Measurements from ENCODE around the gene TCF12. TPM values are rescaled to one million over a fixed set of nuclear protein-coding genes. Genes with fewer than 3 reads are reported as not detected.

Gene TCF12
- polyA plus RNA-seq, 1 donor (not counting 4 experiments of a cell fraction or from before 2014, with no cell fraction given), result 48.3 TPM

DNA sequence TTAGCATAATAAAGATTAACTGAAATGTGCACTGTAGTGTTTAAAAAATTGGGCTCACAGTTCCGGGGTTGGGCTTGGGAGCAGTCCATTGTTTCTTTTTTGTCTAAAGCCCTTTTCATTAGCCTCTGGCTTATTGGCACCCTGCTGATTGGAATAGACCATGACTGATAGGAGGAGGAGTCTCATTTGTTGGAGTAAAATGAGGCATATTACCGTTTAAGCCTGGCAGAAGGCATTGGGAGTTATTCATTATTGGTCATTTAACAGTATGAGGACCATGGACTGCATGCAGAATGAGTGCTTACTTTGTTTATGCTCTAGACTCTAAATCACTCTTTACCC is 318.8 kb downstream of the TCF12 start:
- Histone ChIP-seq H3K36me3 (ENCODE audit: control insufficient read depth in 2 of 2, extremely low read depth in 1 of 2, insufficient read depth in 2 of 2, low read length in 2 of 2) (peaks cover 5 to 6% of the 10 kb centered on the region in 2 experiments), H3K27me3 (ENCODE audit: control insufficient read depth, extremely low read depth, insufficient read depth, low read length) (no peaks in the 10 kb centered on the region), H3K9me1 (ENCODE audit: control insufficient read depth, extremely low read depth, insufficient read depth, low read length) (no peaks in the 10 kb centered on the region), H3K4me2 (ENCODE audit: control insufficient read depth, extremely low read depth, insufficient read depth, low read depth, low read length) (no peak overlapping the region), H4K20me1 (ENCODE audit: control insufficient read depth, extremely low read depth, insufficient read depth, low read length) (no peaks in the 10 kb centered on the region), H3K4me1 (ENCODE audit: control insufficient read depth, extremely low read depth, insufficient read depth, low read length) (no peaks in the 10 kb centered on the region), H3K9ac (ENCODE audit: control insufficient read depth, extremely low read depth, insufficient read depth, low read length) (no peak overlapping the region), H3K9me3 (ENCODE audit: control insufficient read depth, low read depth, low read length) (no peaks in the 10 kb centered on the region), H3K79me2 (ENCODE audit: control insufficient read depth, insufficient read depth, low read length) (no peaks in the 10 kb centered on the region), H3K4me3 (ENCODE audit: control insufficient read depth in 2 of 3, extremely low read depth in 1 of 3, insufficient read depth in 2 of 3, low read depth in 1 of 3, low read length in 3 of 3) (no peak overlapping the region), H2AFZ (ENCODE audit: control insufficient read depth, low read length) (no peak overlapping the region), H3K27ac (ENCODE audit: control insufficient read depth, insufficient read depth, low read length) (no peak overlapping the region)
- DNase-seq (ENCODE audit: low read depth, low spot score) (no peak), FAIRE-seq (no peak)
- TF ChIP-seq EZH2 (IDR thresholded peaks at IDR 0.05; ENCODE audit: low read length), result no peak
- dilution Hi-C loops (cut with MboI; ENCODE audit: extremely low pct_ligation_motif_present, low sequenced_read_pairs), result no loop called here

DNA sequence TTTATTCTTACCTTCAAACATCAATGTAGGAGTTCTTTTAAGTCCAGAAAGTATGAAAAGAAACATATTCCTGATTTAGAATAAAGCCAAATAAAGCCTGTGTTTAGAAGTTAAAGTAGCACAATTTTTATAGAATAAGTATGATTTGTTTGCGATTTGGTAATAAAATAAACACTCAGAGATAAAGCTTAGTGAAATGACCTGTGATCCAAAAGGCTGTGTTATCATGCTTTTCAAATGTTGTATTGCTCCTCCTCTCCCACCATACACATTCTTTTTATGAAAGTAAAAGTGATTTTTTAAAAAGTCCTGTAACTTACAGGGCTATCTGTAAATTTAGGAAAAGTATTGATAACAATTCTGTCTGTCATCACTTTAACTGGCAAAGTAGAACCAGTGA is 319.2 kb downstream of the TCF12 start:
- H3K36me3 ChIP-seq (ENCODE audit: control insufficient read depth in 2 of 2, extremely low read depth in 1 of 2, insufficient read depth in 2 of 2, low read length in 2 of 2), result peaks cover 4 to 6% of the 10 kb centered on the region in 2 experiments
- no peak overlapping the region for H3K9ac ChIP-seq (ENCODE audit: control insufficient read depth, extremely low read depth, insufficient read depth, low read length)
- TF ChIP-seq, protein P1, sequence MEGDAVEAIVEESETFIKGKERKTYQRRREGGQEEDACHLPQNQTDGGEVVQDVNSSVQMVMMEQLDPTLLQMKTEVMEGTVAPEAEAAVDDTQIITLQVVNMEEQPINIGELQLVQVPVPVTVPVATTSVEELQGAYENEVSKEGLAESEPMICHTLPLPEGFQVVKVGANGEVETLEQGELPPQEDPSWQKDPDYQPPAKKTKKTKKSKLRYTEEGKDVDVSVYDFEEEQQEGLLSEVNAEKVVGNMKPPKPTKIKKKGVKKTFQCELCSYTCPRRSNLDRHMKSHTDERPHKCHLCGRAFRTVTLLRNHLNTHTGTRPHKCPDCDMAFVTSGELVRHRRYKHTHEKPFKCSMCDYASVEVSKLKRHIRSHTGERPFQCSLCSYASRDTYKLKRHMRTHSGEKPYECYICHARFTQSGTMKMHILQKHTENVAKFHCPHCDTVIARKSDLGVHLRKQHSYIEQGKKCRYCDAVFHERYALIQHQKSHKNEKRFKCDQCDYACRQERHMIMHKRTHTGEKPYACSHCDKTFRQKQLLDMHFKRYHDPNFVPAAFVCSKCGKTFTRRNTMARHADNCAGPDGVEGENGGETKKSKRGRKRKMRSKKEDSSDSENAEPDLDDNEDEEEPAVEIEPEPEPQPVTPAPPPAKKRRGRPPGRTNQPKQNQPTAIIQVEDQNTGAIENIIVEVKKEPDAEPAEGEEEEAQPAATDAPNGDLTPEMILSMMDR (optimal IDR thresholded peaks at IDR 0.05 in 1 of 3, IDR thresholded peaks at IDR 0.05 in 1 of 3, conservative IDR thresholded peaks at IDR 0.05 in 1 of 3; ENCODE audit: extremely low read depth in 1 of 3, insufficient read depth in 2 of 3, low read length in 3 of 3), result no peak
- no peak for TF ChIP-seq EZH2 (IDR thresholded peaks at IDR 0.05; ENCODE audit: low read length)
- dilution Hi-C loops (cut with MboI; ENCODE audit: extremely low pct_ligation_motif_present, low sequenced_read_pairs), result no loop called here
- no peaks in the 10 kb centered on the region for H3K9me1 ChIP-seq (ENCODE audit: control insufficient read depth, extremely low read depth, insufficient read depth, low read length)
- H3K79me2 ChIP-seq (ENCODE audit: control insufficient read depth, insufficient read depth, low read length), result no peaks in the 10 kb centered on the region
- no peaks in the 10 kb centered on the region for H4K20me1 ChIP-seq (ENCODE audit: control insufficient read depth, extremely low read depth, insufficient read depth, low read length)
- FAIRE-seq (no peak), DNase-seq (ENCODE audit: low read depth, low spot score) (no peak)
- H3K4me1 ChIP-seq (ENCODE audit: control insufficient read depth, extremely low read depth, insufficient read depth, low read length), result no peaks in the 10 kb centered on the region
- H3K27ac ChIP-seq (ENCODE audit: control insufficient read depth, insufficient read depth, low read length), result no peak overlapping the region
- no peak overlapping the region for H3K4me2 ChIP-seq (ENCODE audit: control insufficient read depth, extremely low read depth, insufficient read depth, low read depth, low read length)
- no peaks in the 10 kb centered on the region for H3K9me3 ChIP-seq (ENCODE audit: control insufficient read depth, low read depth, low read length)
- H3K27me3 ChIP-seq (ENCODE audit: control insufficient read depth, extremely low read depth, insufficient read depth, low read length), result no peaks in the 10 kb centered on the region
- H2AFZ ChIP-seq (ENCODE audit: control insufficient read depth, low read length), result no peak overlapping the region
- H3K4me3 ChIP-seq (ENCODE audit: control insufficient read depth in 2 of 3, extremely low read depth in 1 of 3, insufficient read depth in 2 of 3, low read depth in 1 of 3, low read length in 3 of 3), result no peak overlapping the region

DNA sequence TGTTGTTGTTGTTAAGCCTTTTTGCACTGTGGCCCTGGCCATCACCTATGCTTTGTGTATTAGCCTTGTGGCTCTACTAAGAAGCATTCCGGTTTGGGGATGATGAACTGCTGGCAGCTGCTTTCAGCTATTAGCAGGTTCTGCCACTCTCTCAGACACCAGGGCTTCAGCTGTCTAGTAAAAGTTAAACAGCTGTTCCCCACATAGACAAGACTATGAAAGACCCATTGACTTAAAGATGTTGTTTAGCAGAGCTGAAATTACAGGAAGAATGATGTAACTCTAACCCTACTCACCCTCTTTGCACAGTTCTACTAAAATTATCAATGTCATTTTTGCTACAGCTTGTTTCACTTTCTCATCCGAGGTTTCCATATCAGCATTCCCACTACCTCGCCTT is 326.7 kb downstream of the TCF12 start:
- no peak overlapping the region for H3K9ac ChIP-seq (ENCODE audit: control insufficient read depth, extremely low read depth, insufficient read depth, low read length)
- dilution Hi-C loops (cut with MboI; ENCODE audit: extremely low pct_ligation_motif_present, low sequenced_read_pairs), result no loop called here
- FAIRE-seq, result no peak

More for the DNA sequence above, 326.7 kb downstream of the TCF12 start:
- DNase-seq (ENCODE audit: low read depth, low spot score), result no peak
- no peaks in the 10 kb centered on the region for H4K20me1 ChIP-seq (ENCODE audit: control insufficient read depth, extremely low read depth, insufficient read depth, low read length)
- no peak overlapping the region for H3K4me3 ChIP-seq (ENCODE audit: control insufficient read depth in 2 of 3, extremely low read depth in 1 of 3, insufficient read depth in 2 of 3, low read depth in 1 of 3, low read length in 3 of 3)
- no peaks in the 10 kb centered on the region for H3K9me1 ChIP-seq (ENCODE audit: control insufficient read depth, extremely low read depth, insufficient read depth, low read length)
- H2AFZ ChIP-seq (ENCODE audit: control insufficient read depth, low read length), result no peak overlapping the region
- H3K27ac ChIP-seq (ENCODE audit: control insufficient read depth, insufficient read depth, low read length), result no peak overlapping the region
- H3K36me3 ChIP-seq (ENCODE audit: control insufficient read depth in 2 of 2, extremely low read depth in 1 of 2, insufficient read depth in 2 of 2, low read length in 2 of 2), result peaks cover 1 to 4% of the 10 kb centered on the region in 2 experiments
- no peaks in the 10 kb centered on the region for H3K4me1 ChIP-seq (ENCODE audit: control insufficient read depth, extremely low read depth, insufficient read depth, low read length)
- no peaks in the 10 kb centered on the region for H3K27me3 ChIP-seq (ENCODE audit: control insufficient read depth, extremely low read depth, insufficient read depth, low read length)
- no peak overlapping the region for H3K4me2 ChIP-seq (ENCODE audit: control insufficient read depth, extremely low read depth, insufficient read depth, low read depth, low read length)
- H3K79me2 ChIP-seq (ENCODE audit: control insufficient read depth, insufficient read depth, low read length), result no peaks in the 10 kb centered on the region
- TF ChIP-seq, protein P1 (optimal IDR thresholded peaks at IDR 0.05 in 1 of 3, IDR thresholded peaks at IDR 0.05 in 1 of 3, conservative IDR thresholded peaks at IDR 0.05 in 1 of 3; ENCODE audit: extremely low read depth in 1 of 3, insufficient read depth in 2 of 3, low read length in 3 of 3), result no peak
- no peak for TF ChIP-seq EZH2 (IDR thresholded peaks at IDR 0.05; ENCODE audit: low read length)
- H3K9me3 ChIP-seq (ENCODE audit: control insufficient read depth, low read depth, low read length), result no peaks in the 10 kb centered on the region

Measured in keratinocyte (primary cell).